ENCODE data around the gene KCNK4. TPM values are rescaled to one million over a fixed set of nuclear protein-coding genes. Genes with fewer than 3 reads are reported as not detected.

Gene KCNK4
- total RNA-seq, 1 experiment from 2014 or later: 1.1 TPM

DNA sequence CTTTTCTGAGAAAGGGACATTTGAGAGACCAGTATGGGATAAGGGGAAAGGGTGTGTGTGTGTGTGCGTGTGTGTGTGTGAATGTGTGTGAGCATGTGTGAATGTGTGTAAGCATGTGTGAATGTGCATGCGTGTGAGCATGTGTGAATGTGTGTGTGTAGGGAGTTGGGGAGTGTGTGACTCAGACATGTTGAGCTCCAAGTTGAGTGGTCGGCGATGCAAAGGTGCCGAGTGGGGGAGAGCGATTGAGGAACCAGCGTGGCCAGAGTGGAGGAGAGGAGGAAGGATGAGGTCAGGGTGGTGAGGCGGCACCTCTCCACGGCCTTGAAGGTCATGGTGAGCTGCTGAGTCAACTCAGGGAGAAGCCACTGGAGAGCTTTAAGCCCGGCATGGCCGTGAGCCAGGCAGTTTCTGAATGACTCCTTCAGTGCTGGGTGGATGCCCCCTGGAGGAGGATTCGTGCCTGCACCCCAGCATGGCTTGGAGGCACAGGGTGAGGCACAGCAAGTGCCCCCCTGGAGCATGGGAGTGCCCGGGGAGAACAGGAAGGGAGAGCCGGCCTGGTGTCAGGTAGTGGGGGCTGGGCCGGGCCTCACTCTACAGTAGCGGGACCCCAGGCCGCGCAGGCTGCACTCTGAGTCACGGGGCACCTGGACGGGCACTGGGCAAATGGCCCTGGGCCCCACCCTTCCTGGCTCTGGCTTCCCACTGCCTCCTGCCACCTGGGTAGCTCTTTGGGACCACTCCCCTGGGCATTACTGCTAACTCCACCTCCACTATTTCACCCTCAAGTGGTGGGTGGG lies 40.7 kb downstream of the KCNK4 start:
- TF ChIP-seq, protein P1, sequence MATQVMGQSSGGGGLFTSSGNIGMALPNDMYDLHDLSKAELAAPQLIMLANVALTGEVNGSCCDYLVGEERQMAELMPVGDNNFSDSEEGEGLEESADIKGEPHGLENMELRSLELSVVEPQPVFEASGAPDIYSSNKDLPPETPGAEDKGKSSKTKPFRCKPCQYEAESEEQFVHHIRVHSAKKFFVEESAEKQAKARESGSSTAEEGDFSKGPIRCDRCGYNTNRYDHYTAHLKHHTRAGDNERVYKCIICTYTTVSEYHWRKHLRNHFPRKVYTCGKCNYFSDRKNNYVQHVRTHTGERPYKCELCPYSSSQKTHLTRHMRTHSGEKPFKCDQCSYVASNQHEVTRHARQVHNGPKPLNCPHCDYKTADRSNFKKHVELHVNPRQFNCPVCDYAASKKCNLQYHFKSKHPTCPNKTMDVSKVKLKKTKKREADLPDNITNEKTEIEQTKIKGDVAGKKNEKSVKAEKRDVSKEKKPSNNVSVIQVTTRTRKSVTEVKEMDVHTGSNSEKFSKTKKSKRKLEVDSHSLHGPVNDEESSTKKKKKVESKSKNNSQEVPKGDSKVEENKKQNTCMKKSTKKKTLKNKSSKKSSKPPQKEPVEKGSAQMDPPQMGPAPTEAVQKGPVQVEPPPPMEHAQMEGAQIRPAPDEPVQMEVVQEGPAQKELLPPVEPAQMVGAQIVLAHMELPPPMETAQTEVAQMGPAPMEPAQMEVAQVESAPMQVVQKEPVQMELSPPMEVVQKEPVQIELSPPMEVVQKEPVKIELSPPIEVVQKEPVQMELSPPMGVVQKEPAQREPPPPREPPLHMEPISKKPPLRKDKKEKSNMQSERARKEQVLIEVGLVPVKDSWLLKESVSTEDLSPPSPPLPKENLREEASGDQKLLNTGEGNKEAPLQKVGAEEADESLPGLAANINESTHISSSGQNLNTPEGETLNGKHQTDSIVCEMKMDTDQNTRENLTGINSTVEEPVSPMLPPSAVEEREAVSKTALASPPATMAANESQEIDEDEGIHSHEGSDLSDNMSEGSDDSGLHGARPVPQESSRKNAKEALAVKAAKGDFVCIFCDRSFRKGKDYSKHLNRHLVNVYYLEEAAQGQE (IDR thresholded peaks at IDR 0.05; ENCODE audit: insufficient read depth in 1 of 2, low read depth in 2 of 2, low read length in 1 of 2): no peak
- TF ChIP-seq TCF7L2 (IDR thresholded peaks at IDR 0.05; ENCODE audit: low read depth, low read length): no peak; the same call in 1 of the 2 replicates
- TF ChIP-seq, protein P2, sequence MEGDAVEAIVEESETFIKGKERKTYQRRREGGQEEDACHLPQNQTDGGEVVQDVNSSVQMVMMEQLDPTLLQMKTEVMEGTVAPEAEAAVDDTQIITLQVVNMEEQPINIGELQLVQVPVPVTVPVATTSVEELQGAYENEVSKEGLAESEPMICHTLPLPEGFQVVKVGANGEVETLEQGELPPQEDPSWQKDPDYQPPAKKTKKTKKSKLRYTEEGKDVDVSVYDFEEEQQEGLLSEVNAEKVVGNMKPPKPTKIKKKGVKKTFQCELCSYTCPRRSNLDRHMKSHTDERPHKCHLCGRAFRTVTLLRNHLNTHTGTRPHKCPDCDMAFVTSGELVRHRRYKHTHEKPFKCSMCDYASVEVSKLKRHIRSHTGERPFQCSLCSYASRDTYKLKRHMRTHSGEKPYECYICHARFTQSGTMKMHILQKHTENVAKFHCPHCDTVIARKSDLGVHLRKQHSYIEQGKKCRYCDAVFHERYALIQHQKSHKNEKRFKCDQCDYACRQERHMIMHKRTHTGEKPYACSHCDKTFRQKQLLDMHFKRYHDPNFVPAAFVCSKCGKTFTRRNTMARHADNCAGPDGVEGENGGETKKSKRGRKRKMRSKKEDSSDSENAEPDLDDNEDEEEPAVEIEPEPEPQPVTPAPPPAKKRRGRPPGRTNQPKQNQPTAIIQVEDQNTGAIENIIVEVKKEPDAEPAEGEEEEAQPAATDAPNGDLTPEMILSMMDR (IDR thresholded peaks at IDR 0.05): no peak; the same call in 1 of the 2 replicates
- TF ChIP-seq POLR2AphosphoS5 (IDR thresholded peaks at IDR 0.05; ENCODE audit: low read depth, low read length): no peak
- Histone ChIP-seq H3K27ac (ENCODE audit: low read length) (peak overlapping the region; percentile 61), H3K4me3 (ENCODE audit: low read depth in 2 of 2, low read length in 2 of 2) (peak overlapping the region in 1 of 2 experiments; percentile 28; a peak in 2 of 4 replicates), H3K27me3 (ENCODE audit: control insufficient read depth, insufficient read depth, low read length) (no peaks in the 10 kb centered on the region), H3K36me3 (ENCODE audit: control insufficient read depth, insufficient read depth, low read length) (no peaks in the 10 kb centered on the region), H3K4me1 (ENCODE audit: control insufficient read depth, insufficient read depth, low read length) (peaks cover 26% of the 10 kb centered on the region), H3K9me3 (ENCODE audit: control insufficient read depth, insufficient read depth, low read depth, low read length) (no peaks in the 10 kb centered on the region)
- ChIA-PET CTCF (interaction anchor here (0.6 to 1.9 kb wide), 9 partner anchors 9 to 152 kb away, joined by 3 to 16 read pairs (median 4); partner anchors contain the start of genes PRDX5 and TRMT112), POLR2A (interaction anchor here (0.5 to 1.8 kb wide), 6 partner anchors 9 to 147 kb away, joined by 3 to 12 read pairs (median 3); partner anchors contain the start of genes PRDX5 and TRMT112)
- no TSS peak for BruUV-seq (replicated peaks)
- ATAC-seq (peak; percentile 86), DNase-seq (ENCODE audit: low read depth, low spot score) (peak; percentile 80)
- intact Hi-C loops (cut with micrococcal nuclease; ENCODE audit: unreplicated experiment) (no loop called here), in situ Hi-C loops (cut with HindIII; ENCODE audit: low pct_unique_long_range_greater_than_20kb, low sequenced_read_pairs) (no loop called here)

DNA sequence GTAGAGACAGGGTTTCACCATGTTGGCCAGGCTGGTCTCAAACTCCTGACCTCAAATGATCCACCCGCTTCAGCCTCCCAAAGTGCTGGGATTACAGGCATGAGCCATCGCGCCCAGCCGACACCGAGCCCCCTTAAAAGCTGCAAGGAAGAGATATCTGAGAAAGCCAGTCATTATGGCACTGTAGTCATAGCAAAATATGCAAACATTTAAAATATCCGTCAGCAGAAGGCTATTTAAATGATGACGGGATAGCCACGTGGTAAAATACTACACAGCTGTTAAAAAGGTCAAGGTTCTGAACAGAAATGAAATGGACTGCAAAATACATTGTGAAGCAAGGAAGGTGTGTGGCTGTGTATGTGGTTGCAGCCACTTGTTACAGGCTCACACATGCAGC lies 42.5 kb downstream of the KCNK4 start:
- in situ Hi-C loops (cut with HindIII; ENCODE audit: low pct_unique_long_range_greater_than_20kb, low sequenced_read_pairs): no loop called here
- no peak for DNase-seq (ENCODE audit: low read depth, low spot score)
- ATAC-seq: no peak
- intact Hi-C loops (cut with micrococcal nuclease; ENCODE audit: unreplicated experiment): no loop called here
- TF ChIP-seq, protein P2 (IDR thresholded peaks at IDR 0.05): no peak
- TF ChIP-seq, protein P1 (IDR thresholded peaks at IDR 0.05; ENCODE audit: insufficient read depth in 1 of 2, low read depth in 2 of 2, low read length in 1 of 2): no peak
- no peak for TF ChIP-seq POLR2AphosphoS5 (IDR thresholded peaks at IDR 0.05; ENCODE audit: low read depth, low read length)
- no peak for TF ChIP-seq TCF7L2 (IDR thresholded peaks at IDR 0.05; ENCODE audit: low read depth, low read length)
- TF ChIP-seq SIN3A (IDR thresholded peaks at IDR 0.05; ENCODE audit: borderline replicate concordance, insufficient read depth, low read depth, low read length): no peak
- CTCF ChIA-PET: interaction anchor here (0.9 kb wide), 1 partner anchor 16 kb away, joined by 4 read pairs; the partner anchor contains the start of gene PRDX5
- Histone ChIP-seq H3K4me1 (ENCODE audit: control insufficient read depth, insufficient read depth, low read length) (peaks cover 26% of the 10 kb centered on the region), H3K4me3 (ENCODE audit: low read depth in 2 of 2, low read length in 2 of 2) (no peak overlapping the region), H3K27ac (ENCODE audit: low read length) (no peak overlapping the region), H3K9me3 (ENCODE audit: control insufficient read depth, insufficient read depth, low read depth, low read length) (no peaks in the 10 kb centered on the region), H3K27me3 (ENCODE audit: control insufficient read depth, insufficient read depth, low read length) (no peaks in the 10 kb centered on the region), H3K36me3 (ENCODE audit: control insufficient read depth, insufficient read depth, low read length) (no peaks in the 10 kb centered on the region)
- POLR2A ChIA-PET: no interaction called here
- no TSS peak for BruUV-seq (replicated peaks)
